Astrocyte of the spinal cord (primary cell): ENCODE results near the gene SEMA3C.

Source experiments
- DNase-seq: peaks from one replicate; pipeline ENCODE4 v3.0.0; 2011; ENCODE audit warnings: low read depth, low spot score
- H3K4me3 ChIP-seq: 2 replicates; pipeline ENCODE4 v1.5.1; 2011; ENCODE audit warnings: low read depth, mild to moderate bottlenecking, low read length, moderate library complexity
- CTCF ChIP-seq: IDR thresholded peaks from 2 replicates; pipeline ENCODE4 v1.5.1; 2012; ENCODE audit warnings: low read depth, mild to moderate bottlenecking, low read length, inconsistent platforms
- in situ Hi-C: cut with HindIII; loops from 2 replicates; pipeline ENCODE4 v1.10.0; 2017; ENCODE audit warnings: low sequenced_read_pairs

Gene SEMA3C

GRCh38 chr7:80711531-80711930, 207.3 kb downstream of the SEMA3C start:
- no peak overlapping the region for H3K4me3 ChIP-seq
- in situ Hi-C loops = no loop called here
- TF ChIP-seq CTCF = no peak
- peak; percentile 43 for DNase-seq

GRCh38 chr7:80708123-80708522, 210.7 kb downstream of the SEMA3C start:
- H3K4me3 ChIP-seq = no peak overlapping the region
- no peak for DNase-seq
- in situ Hi-C loops = no loop called here
- TF ChIP-seq CTCF = no peak

- H3K4me3 ChIP-seq = no peak overlapping the region
- no peak for DNase-seq
- no peak for TF ChIP-seq CTCF
- in situ Hi-C loops = no loop called here
These were observed 211.5 kb downstream of the SEMA3C start for GRCh38 chr7:80707318-80707717.

GRCh38 chr7:80705130-80705781, 213.6 kb downstream of the SEMA3C start:
- no peak overlapping the region for H3K4me3 ChIP-seq
- no peak for DNase-seq
- TF ChIP-seq CTCF = no peak
- in situ Hi-C loops = no loop called here

- in situ Hi-C loops = no loop called here
- DNase-seq = no peak
- H3K4me3 ChIP-seq = no peak overlapping the region
- no peak for TF ChIP-seq CTCF
These were observed 215.6 kb downstream of the SEMA3C start for GRCh38 chr7:80703272-80703671.

GRCh38 chr7:80699721-80700256, 219.1 kb downstream of the SEMA3C start:
- no peak for TF ChIP-seq CTCF
- DNase-seq = peak; percentile 64
- in situ Hi-C loops = no loop called here
- H3K4me3 ChIP-seq = no peak overlapping the region
